DLD1 (cell line): Measurements from ENCODE around the gene CDK5R1.

Experiments
- in situ Hi-C: cut with HindIII; loops from 2 replicates; pipeline ENCODE4 v1.10.0; 2017; ENCODE audit warnings: low sequenced_read_pairs

The CDK5R1 gene

DNA sequence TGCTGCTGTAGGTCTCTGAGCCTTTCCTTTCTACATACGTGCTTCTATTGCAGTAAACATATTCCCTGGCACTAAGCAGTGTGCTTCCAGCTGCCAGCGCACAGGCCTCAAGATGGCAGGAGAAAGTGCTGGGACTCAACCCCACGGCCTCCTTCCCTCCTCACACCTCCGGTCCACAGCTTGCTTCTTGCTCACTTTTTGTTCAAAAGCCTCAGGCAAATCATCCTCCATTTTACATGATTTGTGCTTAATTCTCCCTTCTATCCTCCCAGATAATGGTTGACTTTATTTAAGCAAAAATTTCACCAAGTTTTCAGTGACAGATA is 5.4 kb downstream of the CDK5R1 start:
- in situ Hi-C loops: no loop called here

DNA sequence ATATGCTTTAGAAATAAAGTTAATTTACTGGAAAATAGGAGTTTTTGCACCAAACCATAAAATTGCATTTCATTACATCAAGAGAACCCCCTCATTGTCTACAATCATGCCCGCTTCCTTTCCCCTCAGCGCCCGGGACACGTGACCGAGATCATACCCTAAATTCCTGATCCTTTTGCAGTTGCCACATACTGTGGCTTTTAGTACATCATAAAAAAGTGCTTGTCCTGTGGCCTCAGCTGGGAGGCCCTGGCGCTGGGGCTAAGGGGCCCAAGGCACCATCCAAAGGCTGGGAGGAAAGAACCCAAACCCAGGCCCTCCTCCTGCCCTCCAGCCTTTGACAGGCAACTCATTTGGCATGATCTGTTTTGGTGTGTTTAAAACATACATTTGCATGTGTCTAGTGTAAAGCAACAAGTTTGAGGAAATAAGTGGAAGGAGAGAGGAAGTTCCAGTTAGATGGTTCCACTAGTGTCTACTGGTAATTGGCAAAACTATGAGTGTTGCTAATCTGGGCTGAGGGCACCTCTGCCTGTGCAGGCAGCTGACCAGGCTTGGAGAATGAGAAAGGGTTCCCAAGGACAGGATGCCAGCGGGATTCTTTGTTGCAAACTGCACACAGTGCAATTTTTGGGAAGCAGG is 6.0 kb downstream of the CDK5R1 start:
- in situ Hi-C loops: no loop called here

DNA sequence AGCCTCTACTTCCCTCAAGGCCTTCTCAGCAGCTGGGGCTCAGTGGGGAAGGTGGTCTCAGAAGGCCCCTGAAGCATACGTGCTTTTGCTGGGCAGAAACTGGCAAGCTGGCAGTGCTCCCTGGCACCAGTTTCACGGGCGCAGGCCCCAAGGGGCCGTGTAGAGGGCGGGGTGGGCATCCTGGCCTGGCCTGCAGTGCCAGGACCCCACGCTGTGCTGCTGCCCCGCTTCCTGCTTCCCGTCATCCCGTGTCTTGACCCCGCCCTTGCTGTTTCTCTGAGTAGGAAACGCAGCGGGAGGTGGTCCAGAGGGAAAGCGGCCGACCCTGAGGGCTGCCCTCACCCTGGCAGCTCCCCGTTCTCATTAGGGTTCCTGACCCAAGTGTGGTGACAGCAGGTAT is 6.8 kb downstream of the CDK5R1 start:
- in situ Hi-C loops: no loop called here

DNA sequence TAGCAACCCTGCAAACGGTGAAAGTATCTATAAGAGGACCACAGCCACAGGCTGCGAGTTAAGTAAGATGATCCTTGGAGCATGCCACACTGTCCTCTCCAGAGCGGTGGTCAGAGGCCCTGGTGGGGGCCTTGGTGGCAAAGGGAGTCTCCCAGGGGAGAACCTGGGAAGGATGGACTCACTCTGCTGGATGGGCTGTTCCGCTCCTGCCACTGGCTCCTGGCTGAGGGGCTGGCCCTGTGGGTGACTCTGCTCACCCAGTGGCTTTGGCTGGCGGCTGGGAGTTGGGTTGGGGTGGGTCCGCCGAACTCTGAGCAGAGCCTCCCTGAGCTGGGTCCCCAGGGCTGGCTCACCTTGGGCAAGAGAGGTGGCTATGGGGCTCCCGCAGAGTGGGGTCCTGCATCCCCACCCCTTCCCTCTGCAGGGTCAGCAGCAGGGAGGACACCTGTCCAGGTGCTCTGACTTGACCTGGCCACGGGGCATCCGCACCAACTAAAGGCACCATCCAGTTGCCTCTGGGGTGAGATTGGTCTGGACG is 7.3 kb downstream of the CDK5R1 start:
- in situ Hi-C loops: no loop called here

DNA sequence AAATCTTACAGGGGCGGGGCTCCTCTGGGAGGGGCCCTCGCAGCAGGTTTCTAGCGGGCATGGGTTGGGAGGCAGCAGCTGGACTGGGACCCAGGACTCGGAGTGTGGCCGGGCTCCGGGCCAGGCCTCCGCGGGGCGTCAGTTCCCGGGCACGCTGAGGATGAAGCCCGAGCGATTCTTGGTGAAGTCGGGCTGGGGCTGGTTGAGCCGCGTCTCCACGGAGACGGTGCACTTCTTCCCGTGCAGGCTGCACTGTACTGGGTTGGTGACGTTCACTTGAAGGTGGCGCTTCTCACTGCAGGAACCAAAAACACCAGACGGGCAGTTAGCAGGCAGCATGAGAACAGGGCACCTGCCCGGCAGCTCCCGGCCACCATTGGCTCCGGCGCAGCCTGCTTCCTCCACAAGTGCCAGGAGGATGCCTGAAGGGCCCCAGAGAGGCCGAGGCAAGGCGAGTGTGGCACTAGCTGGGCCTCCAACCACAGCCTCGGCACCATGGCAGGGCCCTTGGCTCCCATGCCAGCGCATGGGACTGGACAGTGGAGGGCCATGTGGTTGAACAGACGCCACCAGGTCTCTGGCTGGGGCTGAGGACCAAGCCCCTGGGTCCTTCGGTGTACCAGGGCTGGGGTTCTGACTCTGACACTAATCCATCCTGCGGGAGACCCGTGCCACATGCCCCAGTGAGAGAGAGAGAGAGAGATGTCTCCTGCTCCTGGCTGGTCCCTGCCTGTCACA is 8.0 kb downstream of the CDK5R1 start:
- in situ Hi-C loops: no loop called here

DNA sequence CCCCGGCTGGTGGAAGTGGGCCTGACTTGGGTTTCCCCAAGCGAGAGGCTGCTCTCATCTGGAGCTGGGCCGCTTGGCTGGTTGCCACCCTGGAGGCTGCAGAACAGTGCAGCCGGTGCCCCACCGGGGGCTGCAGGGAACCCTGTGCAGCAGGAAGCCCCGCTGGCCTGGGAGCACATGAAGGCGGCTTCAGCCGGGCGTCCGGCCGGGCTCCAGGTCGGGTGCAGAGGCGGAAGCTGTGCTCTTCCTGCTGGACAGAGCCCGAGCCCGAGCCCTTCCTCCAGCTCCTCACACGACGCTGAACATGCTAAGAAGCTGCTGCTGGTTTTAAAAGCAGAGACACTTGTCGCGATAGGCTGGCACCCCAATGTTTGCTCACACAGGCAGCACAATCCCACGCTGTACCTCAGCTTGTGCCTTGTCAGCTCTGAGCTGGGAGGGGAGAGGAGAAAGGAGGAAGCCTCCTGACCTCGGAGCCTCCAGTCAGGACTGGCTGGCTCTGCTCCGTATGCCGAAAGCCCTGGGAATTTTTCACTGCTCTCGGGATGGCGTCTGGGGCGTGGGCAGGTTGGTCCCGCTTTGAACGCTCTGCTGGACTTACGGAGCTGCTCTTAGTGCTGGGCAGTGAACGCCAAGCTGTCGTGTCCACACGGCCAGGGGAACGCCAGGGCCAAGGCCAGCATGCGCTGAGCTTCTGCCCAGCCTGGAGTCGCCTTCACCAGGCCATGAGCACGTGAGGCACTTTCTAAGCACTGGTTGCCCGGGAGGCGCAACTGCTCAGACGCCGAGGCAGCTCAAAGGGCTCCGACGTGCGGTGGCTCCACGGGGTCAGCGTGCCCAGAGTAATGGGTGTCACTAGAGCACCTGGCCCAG is 8.8 kb downstream of the CDK5R1 start:
- in situ Hi-C loops: no loop called here

DNA sequence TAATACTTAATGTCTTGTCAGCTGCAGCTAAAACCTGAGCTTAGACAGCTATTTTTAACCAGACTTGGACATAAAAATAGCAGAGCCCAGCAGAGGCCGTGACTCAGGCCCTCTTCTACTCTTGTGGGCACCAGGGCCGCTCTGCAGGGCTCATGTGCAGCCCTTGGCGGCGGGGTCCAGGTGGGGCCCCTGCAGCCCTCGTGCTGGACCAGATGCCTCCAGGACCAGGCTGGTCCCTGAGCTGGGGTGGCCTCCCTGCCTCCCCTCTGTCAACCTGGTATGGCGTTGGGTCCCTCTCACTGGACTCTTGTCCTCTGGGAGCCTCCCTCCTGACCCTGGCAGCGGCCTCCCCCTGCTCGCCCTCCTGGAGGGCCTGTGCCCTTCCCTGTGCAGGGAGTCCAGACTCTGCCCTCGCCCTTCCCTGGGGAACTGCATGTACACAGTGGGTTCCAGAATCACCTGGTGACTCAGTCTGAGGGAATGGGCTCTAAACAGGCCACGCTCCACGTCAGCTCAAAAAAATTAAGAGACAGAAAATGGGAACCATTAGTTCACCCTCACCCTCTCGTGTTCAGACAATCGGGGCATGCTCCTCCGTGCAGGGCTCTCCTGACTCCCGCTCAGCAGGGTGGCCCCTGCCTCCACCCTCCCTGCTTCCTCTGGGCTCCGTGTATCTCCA is 9.7 kb downstream of the CDK5R1 start:
- in situ Hi-C loops: no loop called here

DNA sequence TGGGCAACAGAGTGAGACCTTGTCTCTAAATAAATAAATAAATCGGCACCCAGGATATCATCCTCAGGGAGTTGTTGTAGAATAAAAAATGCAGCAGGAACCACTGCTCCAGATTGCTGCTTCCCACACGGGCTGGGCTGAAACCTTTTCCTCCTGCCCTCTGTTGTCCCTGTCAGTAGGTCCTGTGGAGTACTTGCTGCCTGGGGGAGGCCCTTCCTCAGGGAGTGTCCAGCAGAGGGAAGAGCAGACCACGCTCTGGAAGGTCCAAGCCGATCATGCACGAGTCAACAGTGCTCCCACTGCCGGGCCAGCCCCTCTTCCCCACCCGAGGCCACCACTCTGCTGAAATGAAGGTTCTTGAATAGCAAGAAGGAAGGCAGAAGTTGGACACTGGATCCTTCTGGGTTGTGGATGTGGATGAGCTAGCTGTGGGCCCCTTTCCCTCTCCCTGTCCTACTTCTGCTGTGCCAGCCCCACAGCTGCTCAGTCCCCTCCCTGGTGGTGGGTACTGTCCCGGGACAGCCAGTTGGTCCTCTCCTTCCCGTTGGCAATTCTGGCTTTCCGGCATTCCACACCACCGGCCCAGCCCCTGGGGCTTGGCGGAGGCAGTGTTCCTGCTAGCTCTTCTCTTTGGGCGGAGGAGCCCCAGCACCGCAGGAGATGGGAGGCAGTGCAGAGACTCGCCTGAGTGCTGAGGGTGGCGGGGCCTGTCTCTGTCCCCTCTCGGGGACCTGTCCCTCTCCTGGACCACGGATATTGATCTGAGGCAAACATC is 10.8 kb downstream of the CDK5R1 start:
- in situ Hi-C loops: no loop called here

DNA sequence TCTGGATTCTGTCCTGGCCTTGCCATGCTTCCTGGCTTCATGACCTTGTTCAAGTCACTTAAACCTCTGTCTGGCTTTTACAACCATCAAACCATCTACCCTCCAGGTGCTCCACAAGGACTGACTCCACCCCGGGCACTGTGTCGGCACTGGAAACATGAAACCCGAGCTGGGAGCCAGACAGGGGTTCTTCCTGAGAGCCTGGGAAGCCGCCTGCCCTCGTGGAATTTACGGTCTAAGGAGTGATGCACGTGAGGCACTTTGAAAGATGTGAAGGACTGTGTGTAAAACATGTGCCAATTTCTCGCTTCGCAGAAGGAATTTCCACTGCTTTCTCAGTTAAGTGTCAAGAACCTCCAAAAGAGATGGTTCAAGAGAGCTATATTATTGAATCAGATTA is 11.6 kb downstream of the CDK5R1 start:
- in situ Hi-C loops: no loop called here

DNA sequence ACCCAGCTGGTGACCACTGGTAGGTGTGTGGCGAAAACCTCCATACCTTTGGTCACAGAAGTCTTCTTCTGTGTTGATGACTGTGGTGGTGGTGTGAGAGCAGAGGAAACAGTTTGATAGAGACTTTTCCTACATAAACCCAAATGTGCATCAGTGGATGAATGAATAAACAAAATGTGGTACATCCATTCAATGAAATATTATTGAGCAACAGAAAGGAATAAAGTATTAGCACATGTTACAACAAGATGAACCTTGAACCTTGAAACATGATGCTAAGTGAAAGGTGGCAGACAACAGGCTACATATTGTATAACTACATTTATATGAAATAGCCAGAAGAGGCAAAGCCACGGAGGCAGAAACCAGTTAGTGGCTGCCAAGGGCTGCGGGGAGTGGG is 15.2 kb downstream of the CDK5R1 start:
- in situ Hi-C loops: no loop called here

DNA sequence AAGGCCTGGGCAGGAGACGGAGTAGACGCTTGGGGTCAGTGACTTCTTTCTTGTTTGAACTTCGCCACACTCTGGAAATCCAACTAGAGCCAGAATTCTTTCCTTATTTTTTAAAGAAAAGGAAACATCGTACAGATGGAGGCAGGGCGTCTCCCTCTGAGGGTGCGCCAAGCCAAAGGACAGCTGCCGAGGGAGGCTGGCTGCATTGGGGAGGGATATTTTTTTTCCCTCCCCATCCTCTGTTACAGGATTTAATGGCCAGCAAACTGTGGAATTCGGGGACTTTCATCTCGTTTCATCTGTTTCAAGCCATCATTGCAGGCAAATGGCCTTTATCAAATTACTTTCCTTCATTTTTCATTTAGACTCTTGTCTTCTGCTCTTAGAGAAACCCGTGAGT is 15.9 kb downstream of the CDK5R1 start:
- in situ Hi-C loops: no loop called here

DNA sequence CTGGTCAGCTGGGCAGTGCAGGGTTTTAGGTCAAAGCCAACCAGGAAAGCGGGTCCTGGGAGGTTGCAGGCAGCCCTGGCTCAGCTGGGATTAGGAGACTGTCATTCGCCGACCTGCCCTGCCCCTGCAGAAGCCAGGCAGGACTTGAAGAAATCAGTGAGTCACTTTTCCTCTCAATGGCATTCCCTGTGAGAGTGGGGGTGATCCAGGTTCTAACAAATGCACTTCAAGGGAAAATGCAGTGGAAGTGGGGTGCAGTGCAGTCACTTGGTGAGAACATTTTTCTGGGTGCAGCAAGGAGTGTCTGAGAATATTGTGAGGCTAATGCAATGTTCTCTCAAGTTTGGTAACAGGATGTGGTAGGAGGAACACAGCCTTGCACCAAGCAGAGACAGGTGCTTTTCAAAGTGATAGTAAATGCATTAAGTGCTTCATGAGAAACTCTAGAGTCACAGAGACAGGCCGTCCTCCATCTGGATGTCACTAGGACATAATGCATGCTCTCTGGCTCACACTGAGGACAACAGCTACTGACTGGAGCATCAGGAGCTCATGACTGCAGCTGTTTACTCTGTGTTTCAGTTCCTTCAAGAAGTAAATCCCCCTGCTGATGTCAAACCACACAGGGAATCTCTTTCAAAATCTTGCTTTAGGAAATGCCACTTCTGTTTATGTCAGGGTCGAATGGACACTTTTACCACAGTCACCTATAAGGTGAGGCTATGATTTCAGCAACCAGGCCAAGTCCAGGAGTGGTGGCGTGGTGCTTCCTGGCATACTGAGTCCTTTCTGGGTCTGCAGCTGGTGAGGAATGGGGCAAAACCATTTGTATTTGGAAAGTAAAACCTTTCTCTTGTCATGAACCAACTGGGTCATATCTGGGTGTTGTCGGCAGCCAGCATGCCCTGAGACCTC is 16.7 kb downstream of the CDK5R1 start:
- in situ Hi-C loops: no loop called here

DNA sequence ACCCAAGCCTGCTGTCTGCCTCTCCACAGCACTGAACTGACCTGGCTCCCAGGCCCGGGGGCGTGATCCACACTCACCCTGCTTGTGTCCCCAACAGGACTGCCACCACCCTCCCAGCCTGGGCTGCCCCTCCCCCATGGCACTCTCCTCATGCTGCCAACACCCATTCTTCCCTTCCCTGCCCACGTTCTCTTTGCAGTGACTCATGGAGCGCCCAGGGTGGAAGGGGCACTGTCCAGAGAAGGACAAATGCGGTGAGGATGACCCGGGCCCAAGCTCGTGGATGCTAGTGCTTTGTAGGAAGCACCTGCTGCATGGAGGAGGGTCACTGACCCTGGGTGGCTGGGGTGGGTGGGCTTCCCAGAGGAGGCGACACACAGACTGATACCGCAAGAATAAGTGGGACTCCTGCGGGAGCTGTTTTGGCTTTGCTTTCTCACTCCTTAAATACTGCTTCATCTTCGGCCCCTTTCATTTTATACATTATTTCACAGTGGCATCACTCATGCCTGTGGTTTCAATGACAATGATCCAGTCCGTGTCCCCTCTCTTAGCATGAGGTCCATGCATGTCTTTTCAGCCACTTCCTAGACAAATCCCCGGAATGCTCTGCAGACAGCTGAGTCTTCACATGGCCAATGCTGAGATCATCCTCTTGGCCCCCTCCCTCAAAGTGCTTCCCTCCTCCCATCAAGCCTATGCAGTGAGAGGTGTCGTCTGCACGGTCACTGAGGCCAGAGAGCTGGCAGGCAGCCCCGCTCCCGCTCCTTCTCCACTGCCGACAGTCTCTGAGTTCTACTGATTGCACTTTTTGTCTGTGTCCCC is 17.6 kb downstream of the CDK5R1 start:
- in situ Hi-C loops: no loop called here

DNA sequence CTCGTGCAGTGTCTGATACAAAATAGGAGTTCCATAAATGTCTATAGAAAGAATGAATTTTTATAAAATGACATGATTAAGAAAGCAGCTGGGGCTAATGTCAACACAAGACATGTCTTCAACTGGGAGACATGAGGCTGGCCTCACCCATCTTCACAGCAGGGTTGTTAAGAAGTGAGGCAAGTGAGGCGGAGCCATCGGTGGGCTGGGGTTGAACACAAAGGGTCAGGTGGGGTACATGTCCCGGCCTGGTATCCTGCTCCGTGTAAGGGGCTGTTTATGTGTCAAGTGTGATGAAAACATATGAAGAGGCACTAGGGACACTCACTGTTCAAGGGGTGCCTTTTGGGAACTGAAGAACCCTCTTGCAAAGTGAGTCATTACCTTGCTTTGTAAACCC is 22.1 kb downstream of the CDK5R1 start:
- in situ Hi-C loops: no loop called here

DNA sequence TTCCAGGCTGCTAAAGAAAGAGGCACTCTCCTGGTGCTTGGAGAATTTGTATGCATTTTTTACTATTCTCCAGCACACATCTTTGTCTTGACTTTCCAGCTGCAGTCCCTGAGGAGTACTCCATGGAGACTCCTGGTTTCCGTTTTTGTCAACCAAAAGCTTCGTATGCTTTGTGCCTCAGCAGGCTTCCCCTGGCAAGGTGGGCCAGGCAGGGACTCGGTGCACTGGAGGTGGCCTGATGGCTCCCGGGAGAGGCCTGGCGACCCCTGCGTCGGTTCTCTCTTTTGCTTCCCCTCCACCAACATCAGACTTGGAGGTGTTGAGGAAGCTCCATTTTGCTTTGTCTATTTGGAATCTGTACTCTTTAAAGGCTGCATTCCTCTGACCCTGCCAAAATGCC is 23.7 kb downstream of the CDK5R1 start:
- in situ Hi-C loops: no loop called here

DNA sequence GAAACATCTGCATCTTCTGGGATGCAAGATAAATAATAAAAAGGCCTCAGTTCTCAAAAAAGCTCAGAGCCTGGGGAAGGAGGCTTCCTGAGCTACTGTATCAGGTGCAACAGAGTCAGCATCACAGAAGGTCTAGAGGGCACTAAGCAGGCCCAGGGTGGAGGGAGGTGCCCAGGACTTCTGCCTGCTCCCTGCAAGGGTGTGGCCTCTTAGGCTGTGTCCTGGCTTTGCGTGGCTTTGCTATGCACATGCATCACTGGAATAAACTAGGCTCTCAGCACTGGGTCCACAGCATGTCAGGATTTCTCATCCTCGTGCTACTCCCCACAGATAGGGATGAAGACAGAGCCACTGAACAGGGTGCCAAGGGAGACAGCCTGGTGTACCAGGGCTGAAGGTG is 25.5 kb downstream of the CDK5R1 start:
- in situ Hi-C loops: no loop called here

DNA sequence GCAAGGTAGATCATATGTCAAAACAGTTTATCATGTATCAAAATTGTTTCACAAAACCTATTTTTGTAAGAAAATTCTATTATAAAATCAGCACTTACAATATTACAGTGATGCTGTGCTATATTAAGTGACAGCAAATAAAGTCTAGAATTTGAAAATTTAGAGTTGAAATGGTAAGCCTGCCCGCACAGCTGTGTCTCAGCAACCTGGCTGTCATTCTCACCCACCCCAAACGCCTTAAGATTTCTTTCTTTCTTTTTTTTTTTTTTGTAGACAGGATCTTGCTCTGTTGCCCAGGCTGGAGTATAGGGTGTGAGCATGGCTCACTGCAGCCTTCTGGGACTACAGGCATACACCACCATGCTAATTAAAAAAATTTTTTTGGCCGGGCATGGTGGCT is 26.8 kb downstream of the CDK5R1 start:
- in situ Hi-C loops: no loop called here

DNA sequence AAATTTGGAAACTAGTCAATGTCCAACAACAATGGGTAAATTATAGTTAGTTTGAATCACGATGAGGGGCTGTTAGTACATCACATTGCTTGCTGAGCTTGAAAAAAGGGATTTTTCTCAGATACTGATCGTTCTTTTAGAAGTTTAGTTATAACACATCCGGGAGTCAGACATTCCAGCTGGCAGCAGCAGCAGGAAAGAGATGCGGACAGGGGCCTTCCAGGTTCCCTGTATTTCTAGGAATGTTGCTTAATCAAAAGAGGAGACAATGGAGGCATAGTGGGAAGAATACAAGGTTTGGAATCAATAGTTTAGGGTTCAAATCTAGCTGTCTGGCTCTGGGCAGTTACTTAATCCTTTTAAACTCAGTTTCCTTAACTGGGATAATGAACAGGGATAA is 27.8 kb downstream of the CDK5R1 start:
- in situ Hi-C loops: no loop called here
